ENCODE results near the gene AGBL5. TPM values are rescaled to one million over a fixed set of nuclear protein-coding genes. Genes with fewer than 3 reads are reported as not detected.

Gene AGBL5
- total and polyA plus RNA-seq, 2 of the 13 experiments (the other 11 are each of a cell fraction or from before 2014, with no cell fraction given), result 55.9 to 73.3 TPM

DNA sequence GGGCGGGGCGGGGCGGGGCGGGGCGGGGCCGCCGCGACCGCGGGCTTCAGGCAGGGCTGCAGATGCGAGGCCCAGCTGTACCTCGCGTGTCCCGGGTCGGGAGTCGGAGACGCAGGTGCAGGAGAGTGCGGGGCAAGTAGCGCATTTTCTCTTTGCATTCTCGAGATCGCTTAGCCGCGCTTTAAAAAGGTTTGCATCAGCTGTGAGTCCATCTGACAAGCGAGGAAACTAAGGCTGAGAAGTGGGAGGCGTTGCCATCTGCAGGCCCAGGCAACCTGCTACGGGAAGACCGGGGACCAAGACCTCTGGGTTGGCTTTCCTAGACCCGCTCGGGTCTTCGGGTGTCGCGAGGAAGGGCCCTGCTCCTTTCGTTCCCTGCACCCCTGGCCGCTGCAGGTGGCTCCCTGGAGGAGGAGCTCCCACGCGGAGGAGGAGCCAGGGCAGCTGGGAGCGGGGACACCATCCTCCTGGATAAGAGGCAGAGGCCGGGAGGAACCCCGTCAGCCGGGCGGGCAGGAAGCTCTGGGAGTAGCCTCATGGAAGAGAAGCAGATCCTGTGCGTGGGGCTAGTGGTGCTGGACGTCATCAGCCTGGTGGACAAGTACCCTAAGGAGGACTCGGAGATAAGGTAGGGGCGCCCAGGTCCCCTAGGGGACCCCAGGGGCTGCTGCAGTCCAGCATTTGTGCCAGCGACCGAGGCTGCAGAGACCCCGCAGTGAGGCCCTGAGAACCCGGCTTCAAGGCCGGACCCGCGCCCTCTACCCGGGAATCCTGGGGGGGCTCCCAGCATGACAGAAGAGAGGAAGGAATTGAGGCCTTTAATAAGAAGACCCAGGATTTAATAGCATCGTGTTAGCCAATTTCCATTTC lies 35.5 kb downstream of the AGBL5 start, which contains the start of gene KHK:
KHK (plus strand) TSS at position 49 of the 870 bp plus-strand sequence; CDS start at position 537, 488 bp downstream.
- FAIRE-seq (peak; percentile 12), ATAC-seq (peak; percentile 69), DNase-seq (ENCODE audit: low spot score) (peak; percentile 58)
- Histone ChIP-seq H3K4me3 (replicated peaks in 1 of 3; ENCODE audit: insufficient read depth in 1 of 3, low read depth in 2 of 3, low read length in 3 of 3) (peak within 1 kb of the TSS; percentile 74 to 99 (median 75)), H3K4me1 (ENCODE audit: insufficient read depth, low read length) (peaks cover 74% of the 10 kb centered on the region), H3K27ac (ENCODE audit: extremely low read length, insufficient read depth, low read length) (peak within 1 kb of the TSS; percentile 65), H3K27me3 (ENCODE audit: control insufficient read depth in 1 of 2, insufficient read depth in 2 of 2, low read length in 2 of 2) (no peaks in the 10 kb centered on the region), H2AFZ (ENCODE audit: low read length) (no peak within 1 kb of the TSS), H3K9me3 (ENCODE audit: low read length) (no peaks in the 10 kb centered on the region), H3K4me2 (ENCODE audit: low read depth, low read length) (peak within 1 kb of the TSS; percentile 97), H3K79me2 (ENCODE audit: insufficient read depth, low read length) (peaks cover 47% of the 10 kb centered on the region), H3K36me3 (replicated peaks in 1 of 2; ENCODE audit: control insufficient read depth in 1 of 2, insufficient read depth in 2 of 2, low read length in 2 of 2) (peaks cover 0 to under 1% of the 10 kb centered on the region in 2 experiments; a peak in 3 of 5 replicates), H3K9ac (ENCODE audit: insufficient read depth, low read depth, low read length) (peak within 1 kb of the TSS; percentile 74), H4K20me1 (ENCODE audit: insufficient read depth, low read length) (no peaks in the 10 kb centered on the region)
- WGBS (ENCODE audit: low lambda C conversion rate), result under 1% methylated on average over 35 of the region's 54 CpGs
- in situ Hi-C loops (cut with HindIII; ENCODE audit: extremely low pct_ligation_motif_present, low pct_unique_long_range_greater_than_20kb), result no loop called here
- TSS peak; percentile 57 for BruUV-seq (replicated peaks)
- ChIA-PET POLR2A (interaction anchor here (0.7 to 9.2 kb wide), 20 partner anchors 9 to 216 kb away, joined by 3 to 106 read pairs (median 4); partner anchors contain the start of genes ABHD1, AGBL5, ATRAID and OST4), CTCF (ENCODE audit: low intra/inter-chr PET ratio, low total read pairs) (interaction anchor here (0.8 to 2.0 kb wide), 4 partner anchors 11 to 217 kb away, joined by 3 to 9 read pairs (median 4); no protein-coding TSS in a partner anchor)
- intact Hi-C loops (cut with micrococcal nuclease; ENCODE audit: unreplicated experiment), result loop anchor here (1.0 to 10.0 kb wide), 4 partner anchors 37 to 1160 kb away; partner anchors contain the start of gene TMEM214
- TF ChIP-seq ZNF616 (CRISPR knock-in tag; IDR thresholded peaks at IDR 0.05; ENCODE audit: low read depth), result no peak; the same call in 1 of the 2 replicates
- TF ChIP-seq, protein P1, sequence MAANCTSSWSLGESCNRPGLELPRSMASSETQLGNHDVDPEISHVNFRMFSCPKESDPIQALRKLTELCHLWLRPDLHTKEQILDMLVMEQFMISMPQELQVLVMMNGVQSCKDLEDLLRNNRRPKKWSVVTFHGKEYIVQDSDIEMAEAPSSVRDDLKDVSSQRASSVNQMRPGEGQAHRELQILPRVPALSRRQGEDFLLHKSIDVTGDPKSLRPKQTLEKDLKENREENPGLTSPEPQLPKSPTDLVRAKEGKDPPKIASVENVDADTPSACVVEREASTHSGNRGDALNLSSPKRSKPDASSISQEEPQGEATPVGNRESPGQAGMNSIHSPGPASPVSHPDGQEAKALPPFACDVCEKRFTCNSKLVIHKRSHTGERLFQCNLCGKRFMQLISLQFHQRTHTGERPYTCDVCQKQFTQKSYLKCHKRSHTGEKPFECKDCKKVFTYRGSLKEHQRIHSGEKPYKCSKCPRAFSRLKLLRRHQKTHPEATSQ (CRISPR knock-in tag; IDR thresholded peaks at IDR 0.05; ENCODE audit: borderline replicate concordance), result 0 out of 2 replicates have a peak, but pooled peaks have one; percentile 36
- no peak for TF ChIP-seq NAIF1 (CRISPR knock-in tag; IDR thresholded peaks at IDR 0.05; ENCODE audit: borderline replicate concordance)
- no peak for TF ChIP-seq ZKSCAN5 (CRISPR knock-in tag; IDR thresholded peaks at IDR 0.05)
- no peak for TF ChIP-seq SMC3 (IDR thresholded peaks at IDR 0.05; ENCODE audit: low read length)
- no peak for TF ChIP-seq GATA4 (IDR thresholded peaks at IDR 0.05; ENCODE audit: borderline replicate concordance, low read depth)
- no peak for TF ChIP-seq MEF2D (CRISPR knock-in tag; IDR thresholded peaks at IDR 0.05)
- TF ChIP-seq, protein P2, sequence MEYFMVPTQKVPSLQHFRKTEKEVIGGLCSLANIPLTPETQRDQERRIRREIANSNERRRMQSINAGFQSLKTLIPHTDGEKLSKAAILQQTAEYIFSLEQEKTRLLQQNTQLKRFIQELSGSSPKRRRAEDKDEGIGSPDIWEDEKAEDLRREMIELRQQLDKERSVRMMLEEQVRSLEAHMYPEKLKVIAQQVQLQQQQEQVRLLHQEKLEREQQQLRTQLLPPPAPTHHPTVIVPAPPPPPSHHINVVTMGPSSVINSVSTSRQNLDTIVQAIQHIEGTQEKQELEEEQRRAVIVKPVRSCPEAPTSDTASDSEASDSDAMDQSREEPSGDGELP (IDR thresholded peaks at IDR 0.05; ENCODE audit: borderline replicate concordance, low read depth), result peak; percentile 77
- TF ChIP-seq KDM2A (CRISPR knock-in tag; IDR thresholded peaks at IDR 0.05; ENCODE audit: borderline replicate concordance, low read depth), result peak; percentile 60; the same call in 1 of the 2 replicates
- TF ChIP-seq, protein P3, sequence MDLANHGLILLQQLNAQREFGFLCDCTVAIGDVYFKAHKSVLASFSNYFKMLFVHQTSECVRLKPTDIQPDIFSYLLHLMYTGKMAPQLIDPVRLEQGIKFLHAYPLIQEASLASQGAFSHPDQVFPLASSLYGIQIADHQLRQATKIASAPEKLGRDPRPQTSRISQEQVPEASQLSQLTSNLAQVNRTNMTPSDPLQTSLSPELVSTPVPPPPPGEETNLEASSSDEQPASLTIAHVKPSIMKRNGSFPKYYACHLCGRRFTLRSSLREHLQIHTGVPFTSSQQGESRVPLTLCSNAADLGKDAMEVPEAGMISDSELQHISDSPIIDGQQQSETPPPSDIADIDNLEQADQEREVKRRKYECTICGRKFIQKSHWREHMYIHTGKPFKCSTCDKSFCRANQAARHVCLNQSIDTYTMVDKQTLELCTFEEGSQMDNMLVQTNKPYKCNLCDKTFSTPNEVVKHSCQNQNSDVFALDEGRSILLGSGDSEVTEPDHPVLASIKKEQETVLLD (CRISPR knock-in tag; IDR thresholded peaks at IDR 0.05; ENCODE audit: low read depth), result no peak; the same call in 1 of the 2 replicates
- TF ChIP-seq ZNF431 (CRISPR knock-in tag; IDR thresholded peaks at IDR 0.05; ENCODE audit: borderline replicate concordance, low read depth), result no peak; the same call in none of the 2 replicates
- TF ChIP-seq CBX1 (IDR thresholded peaks at IDR 0.05; ENCODE audit: low read depth), result peak; percentile 5
- TF ChIP-seq, protein P4, sequence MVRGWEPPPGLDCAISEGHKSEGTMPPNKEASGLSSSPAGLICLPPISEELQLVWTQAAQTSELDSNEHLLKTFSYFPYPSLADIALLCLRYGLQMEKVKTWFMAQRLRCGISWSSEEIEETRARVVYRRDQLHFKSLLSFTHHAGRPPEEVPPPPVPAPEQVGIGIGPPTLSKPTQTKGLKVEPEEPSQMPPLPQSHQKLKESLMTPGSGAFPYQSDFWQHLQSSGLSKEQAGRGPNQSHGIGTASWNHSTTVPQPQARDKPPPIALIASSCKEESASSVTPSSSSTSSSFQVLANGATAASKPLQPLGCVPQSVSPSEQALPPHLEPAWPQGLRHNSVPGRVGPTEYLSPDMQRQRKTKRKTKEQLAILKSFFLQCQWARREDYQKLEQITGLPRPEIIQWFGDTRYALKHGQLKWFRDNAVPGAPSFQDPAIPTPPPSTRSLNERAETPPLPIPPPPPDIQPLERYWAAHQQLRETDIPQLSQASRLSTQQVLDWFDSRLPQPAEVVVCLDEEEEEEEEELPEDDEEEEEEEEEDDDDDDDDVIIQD (CRISPR knock-in tag; IDR thresholded peaks at IDR 0.05; ENCODE audit: low read depth), result no peak
- no peak for TF ChIP-seq ZNF160 (CRISPR knock-in tag; IDR thresholded peaks at IDR 0.05)
- no peak for TF ChIP-seq ATRX (CRISPR knock-in tag; IDR thresholded peaks at IDR 0.05; ENCODE audit: borderline replicate concordance)

Data from HepG2 (cell line).